Lower leg skin (tissue), 4 donors: ENCODE measurements around the gene NUDT19. TPM values are rescaled to one million over a fixed set of nuclear protein-coding genes. Genes with fewer than 3 reads are reported as not detected.

Experiments
- DNase-seq, 2 donors: peaks; one replicate each; pipeline ENCODE4 v3.0.0-alpha.2; 2019; ENCODE audit warnings: low spot score in 2 of 2
- H3K4me3 ChIP-seq: fragments of 200-600 bp; sonication (generic); 2 replicates; pipeline ENCODE4 v1.5.1; 2017; ENCODE audit warnings: mild to moderate bottlenecking, low read depth; ENCODE audit not compliant: poor library complexity, severe bottlenecking
- CTCF ChIP-seq, 3 donors: fragments of 450-650 bp; IDR thresholded peaks; one replicate each; pipeline ENCODE4 v1.5.1; 2016; ENCODE audit warnings: antibody characterized with exemption in 3 of 3, mild to moderate bottlenecking in 3 of 3, moderate library complexity in 2 of 3
- POLR2A ChIP-seq, 2 donors: fragments of 450-650 bp; IDR thresholded peaks; one replicate each; pipeline ENCODE4 v1.6.1; 2016 to 2017; ENCODE audit warnings: antibody characterized with exemption in 2 of 2, mild to moderate bottlenecking in 1 of 2, moderate library complexity in 1 of 2
- WGBS, 2 donors: methylation state at CpG; one replicate each; pipeline ENCODE4 v1.1.5; 2018; 5-methylcytosine and 5-hydroxymethylcytosine counted together
- intact Hi-C: fragments of 100-400 bp; cut with DNase I; formaldehyde crosslinking; loops from one replicate; pipeline ENCODE4 v1.15.0; 2023; ENCODE audit warnings: low total_unique reads
- total RNA-seq, 4 donors: library from RNA; depleted of rRNA; stranded (reverse); fragments of >200 nt; gene quantifications; one replicate each; pipeline ENCODE4 v1.1.0, GENCODE V29; 2016

The NUDT19 gene
- 10 to 100 TPM; 14.8 to 19.2 (median 18.6) TPM for total RNA-seq

- H3K4me3 ChIP-seq = peak within 1 kb of the TSS; percentile 75
- WGBS, 2 donors = 4 to 10% methylated on average over 12 to 25 of the region's 32 CpGs
- TF ChIP-seq CTCF (IDR thresholded peaks at IDR 0.05) (no peak), POLR2A (IDR thresholded peaks at IDR 0.05) (no peak)
- DNase-seq = peak; percentile 79 to 95
- intact Hi-C loops = no loop called here
Measured at GRCh38 chr19:32691291-32691951, at the start of gene NUDT19. Gene NUDT19, plus strand, starts transcription at chr19:32691821. Its CDS starts 140 bp downstream, at chr19:32691961.

- intact Hi-C loops = no loop called here
- 94 to 96% methylated on average over 11 to 12 of the region's 12 CpGs for WGBS, 2 donors
- H3K4me3 ChIP-seq = no peak overlapping the region
- DNase-seq = no peak
- TF ChIP-seq CTCF (IDR thresholded peaks at IDR 0.05) (no peak), POLR2A (IDR thresholded peaks at IDR 0.05) (no peak)
Measured at GRCh38 chr19:32642771-32643170, 48.9 kb upstream of the NUDT19 start.

GRCh38 chr19:32646556-32646955 lies 45.1 kb upstream of the NUDT19 start:
- no peak overlapping the region for H3K4me3 ChIP-seq
- no peak for DNase-seq
- TF ChIP-seq CTCF (IDR thresholded peaks at IDR 0.05) (no peak), POLR2A (IDR thresholded peaks at IDR 0.05) (no peak)
- intact Hi-C loops = no loop called here
- 88 to 96% methylated on average over 6 of the region's 6 CpGs for WGBS, 2 donors

- DNase-seq = no peak
- TF ChIP-seq CTCF (IDR thresholded peaks at IDR 0.05) = no peak
- TF ChIP-seq POLR2A (IDR thresholded peaks at IDR 0.05) = no peak
- 83 to 93% methylated on average over 8 of the region's 8 CpGs for WGBS, 2 donors
- intact Hi-C loops = no loop called here
- no peak overlapping the region for H3K4me3 ChIP-seq
Measured at GRCh38 chr19:32647361-32647760, 44.3 kb upstream of the NUDT19 start.

GRCh38 chr19:32649751-32650150 lies 41.9 kb upstream of the NUDT19 start:
- TF ChIP-seq CTCF (IDR thresholded peaks at IDR 0.05) (no peak), POLR2A (IDR thresholded peaks at IDR 0.05) (no peak)
- no peak for DNase-seq
- intact Hi-C loops = no loop called here
- WGBS, 2 donors = 95 to 97% methylated on average over 11 of the region's 11 CpGs
- no peak overlapping the region for H3K4me3 ChIP-seq

GRCh38 chr19:32650671-32651070 lies 41.0 kb upstream of the NUDT19 start:
- intact Hi-C loops = no loop called here
- DNase-seq = no peak
- 96 to 97% methylated on average over 5 of the region's 5 CpGs for whole genome bisulfite sequencing, 2 donors
- TF ChIP-seq POLR2A (IDR thresholded peaks at IDR 0.05) = no peak
- TF ChIP-seq CTCF (IDR thresholded peaks at IDR 0.05) = no peak
- no peak overlapping the region for H3K4me3 ChIP-seq
